Epithelial cell of prostate (primary cell): ENCODE data around the gene CDKN2B.
A peak's percentile ranks its signal among the peaks of the same experiment; 100 is the strongest.
"Not testable (repeated sequence)": the region's sequence is repeated elsewhere in the genome, so short reads cannot be mapped to it uniquely, and the experiment has no call there.

Source experiments
- DNase-seq: peaks from one replicate; pipeline ENCODE4 v3.0.0-alpha.2; 2011; ENCODE audit warnings: low read depth, low spot score
- H3K27ac ChIP-seq: fragments of 450-650 bp; 2 replicates; pipeline ENCODE4 v1.5.1; 2017; ENCODE audit warnings: mild to moderate bottlenecking

The CDKN2B gene

DNA sequence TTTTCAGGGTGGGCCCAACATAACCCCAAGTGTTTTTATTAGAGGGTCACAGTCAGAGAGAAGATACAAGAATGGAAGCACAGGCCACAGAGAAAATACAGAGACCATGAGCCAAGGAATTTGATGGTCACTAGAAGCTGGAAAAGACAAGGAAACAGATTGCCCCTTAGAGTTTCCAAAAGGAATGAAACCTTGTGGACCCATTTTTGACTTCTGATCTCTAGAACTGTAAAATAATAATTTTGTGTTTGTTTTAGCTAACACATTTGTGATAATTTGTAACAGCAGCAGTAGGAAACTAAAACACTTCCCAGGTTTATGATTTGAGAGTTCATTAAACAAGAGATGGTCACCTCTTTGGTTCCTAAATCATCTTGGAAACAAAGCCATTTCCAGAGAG is 36.7 kb downstream of the CDKN2B start:
- H3K27ac ChIP-seq, result no peak overlapping the region
- DNase-seq, result no peak

DNA sequence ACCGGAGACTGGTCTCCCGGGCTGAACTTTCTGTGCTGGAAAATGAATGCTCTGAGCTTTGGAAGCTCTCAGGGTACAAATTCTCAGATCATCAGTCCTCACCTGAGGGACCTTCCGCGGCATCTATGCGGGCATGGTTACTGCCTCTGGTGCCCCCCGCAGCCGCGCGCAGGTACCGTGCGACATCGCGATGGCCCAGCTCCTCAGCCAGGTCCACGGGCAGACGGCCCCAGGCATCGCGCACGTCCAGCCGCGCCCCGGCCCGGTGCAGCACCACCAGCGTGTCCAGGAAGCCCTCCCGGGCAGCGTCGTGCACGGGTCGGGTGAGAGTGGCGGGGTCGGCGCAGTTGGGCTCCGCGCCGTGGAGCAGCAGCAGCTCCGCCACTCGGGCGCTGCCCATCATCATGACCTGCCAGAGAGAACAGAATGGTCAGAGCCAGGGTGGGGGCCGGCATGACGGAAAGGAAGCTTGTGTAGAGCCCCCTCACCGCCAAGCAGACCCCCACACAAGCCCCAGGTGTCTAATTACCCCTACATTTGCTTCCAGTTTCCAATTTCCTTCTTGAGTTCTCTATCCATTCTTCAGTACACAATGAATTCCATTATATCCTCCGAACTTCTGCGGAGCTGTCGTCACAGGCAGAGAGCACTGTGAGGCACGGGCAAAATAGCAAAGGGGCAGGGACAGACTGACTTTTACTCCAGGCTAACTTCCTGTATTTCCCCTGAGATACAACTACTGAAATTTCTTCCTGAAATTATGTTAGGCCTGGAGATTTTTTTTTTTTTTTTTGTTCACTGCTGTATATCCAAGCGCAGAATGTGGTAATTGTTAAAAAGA is 38.1 kb downstream of the CDKN2B start:
- H3K27ac ChIP-seq, result no peak overlapping the region
- no peak for DNase-seq

DNA sequence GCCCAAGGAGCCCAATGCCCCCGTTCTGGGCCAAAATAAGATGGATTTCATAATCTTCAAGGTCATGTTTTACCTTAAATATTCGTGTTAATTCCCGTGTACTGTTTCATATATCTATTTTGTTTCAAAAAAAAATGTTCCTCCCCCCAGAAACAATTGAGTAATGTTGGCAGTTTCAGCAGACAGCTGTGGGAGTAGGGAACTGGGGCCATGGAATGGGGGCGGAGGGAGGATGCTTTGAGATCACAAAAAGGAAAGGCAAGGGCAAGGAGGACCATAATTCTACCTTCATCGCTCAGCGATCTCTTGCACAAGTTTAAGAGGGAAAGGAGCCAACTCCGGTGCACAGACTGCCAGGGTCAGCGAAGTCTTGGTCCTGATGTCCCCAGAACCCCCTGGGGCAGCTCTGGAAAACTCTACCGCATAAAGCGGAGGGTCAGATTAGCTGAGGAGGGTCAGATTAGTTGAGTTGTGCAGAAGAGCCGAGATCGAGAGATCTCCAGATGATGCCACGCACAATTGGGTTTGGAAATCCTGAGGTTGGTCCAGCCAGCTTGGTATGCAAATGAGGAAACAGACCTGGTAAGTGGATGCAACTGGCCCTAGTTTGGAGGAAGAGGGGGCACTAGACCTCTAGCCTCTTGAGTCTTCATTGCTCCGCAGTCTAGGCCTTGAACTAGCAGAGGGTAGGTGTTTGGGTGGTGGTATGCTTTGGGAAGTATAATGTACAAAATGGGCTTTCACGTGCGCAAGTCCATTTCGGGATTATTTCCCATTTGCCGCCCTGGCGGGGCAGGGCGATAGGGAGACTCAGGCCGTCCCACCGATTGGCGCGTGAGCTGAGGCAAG is 38.9 kb downstream of the CDKN2B start:
- H3K27ac ChIP-seq, result no peak overlapping the region
- DNase-seq, result no peak

DNA sequence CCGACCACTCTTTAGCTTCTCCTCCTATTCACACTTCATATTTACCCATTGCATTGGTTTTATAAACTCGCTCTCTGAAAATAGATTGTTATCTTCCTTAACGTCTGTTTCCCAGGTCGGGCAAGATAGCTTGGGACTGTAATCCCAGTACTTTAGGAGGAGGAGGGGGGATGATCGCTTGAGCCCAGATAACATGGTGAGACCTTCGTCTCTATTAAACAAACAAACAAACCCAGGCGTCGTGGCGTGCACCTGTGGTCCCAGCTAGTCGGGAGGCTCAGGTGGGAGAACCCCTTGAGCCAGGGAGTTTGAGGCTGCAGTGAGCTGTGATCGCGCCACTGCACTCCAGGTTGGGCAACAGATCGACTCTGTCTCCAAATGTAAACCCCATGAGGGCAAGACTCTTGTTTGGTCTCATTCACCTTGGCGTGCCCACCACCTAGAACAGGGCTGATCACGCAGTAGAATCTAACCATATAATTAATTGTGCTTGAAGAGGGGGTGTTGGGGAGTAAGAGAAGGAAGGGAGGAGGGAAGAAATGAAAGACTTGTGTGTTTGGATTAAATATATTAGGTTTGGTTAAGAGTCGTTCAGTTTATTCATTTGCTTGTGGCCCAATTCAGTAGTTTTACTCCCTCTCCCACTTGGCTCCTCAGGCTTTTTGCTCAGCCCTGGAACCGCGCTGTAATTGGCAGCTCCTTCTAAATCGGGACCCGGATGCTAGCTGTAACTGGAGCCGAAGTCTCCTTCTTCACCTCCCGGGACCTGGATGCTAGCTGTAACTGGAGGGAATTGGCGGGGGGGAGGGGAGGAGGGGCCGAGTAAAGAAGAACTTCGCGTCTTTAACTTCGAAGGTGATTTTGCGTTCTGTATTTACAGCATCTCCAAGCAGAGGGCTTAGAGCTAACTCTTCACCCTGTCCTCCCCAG is 39.8 kb downstream of the CDKN2B start:
- H3K27ac ChIP-seq, result no peak overlapping the region
- DNase-seq, result no peak

DNA sequence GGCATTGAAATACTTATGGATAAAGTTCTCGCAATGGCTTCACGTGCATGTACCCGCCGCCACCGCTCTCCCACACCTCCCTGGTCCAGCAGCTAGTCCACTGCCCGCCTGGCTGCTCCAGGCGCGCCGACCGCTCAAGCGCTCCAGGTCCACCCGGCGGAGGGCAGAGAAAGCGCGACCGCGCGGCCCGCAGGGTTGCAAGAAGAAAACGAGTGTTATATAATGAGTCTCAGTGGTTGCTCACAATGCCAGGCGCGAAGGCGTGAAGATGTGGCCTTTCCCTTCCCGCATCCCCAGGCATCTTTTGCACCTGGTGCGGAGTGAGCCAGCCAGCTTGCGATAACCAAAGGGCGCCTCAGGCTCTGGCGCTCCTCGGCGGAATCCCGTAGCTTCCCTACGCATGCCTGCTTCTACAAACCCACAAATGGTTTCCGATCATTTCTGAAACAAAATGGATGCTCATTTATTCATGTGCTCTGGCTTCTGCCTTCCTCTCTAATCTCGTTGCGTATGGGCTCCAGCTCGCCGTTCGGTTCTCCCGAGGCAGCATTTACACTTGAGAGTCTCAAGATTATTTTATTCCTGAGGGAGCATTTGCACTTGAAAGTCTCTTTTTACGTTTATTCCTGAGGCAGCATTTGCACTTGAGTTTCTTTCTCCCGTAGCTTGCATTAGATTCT is 40.6 kb downstream of the CDKN2B start:
- DNase-seq, result no peak
- no peak overlapping the region for H3K27ac ChIP-seq

DNA sequence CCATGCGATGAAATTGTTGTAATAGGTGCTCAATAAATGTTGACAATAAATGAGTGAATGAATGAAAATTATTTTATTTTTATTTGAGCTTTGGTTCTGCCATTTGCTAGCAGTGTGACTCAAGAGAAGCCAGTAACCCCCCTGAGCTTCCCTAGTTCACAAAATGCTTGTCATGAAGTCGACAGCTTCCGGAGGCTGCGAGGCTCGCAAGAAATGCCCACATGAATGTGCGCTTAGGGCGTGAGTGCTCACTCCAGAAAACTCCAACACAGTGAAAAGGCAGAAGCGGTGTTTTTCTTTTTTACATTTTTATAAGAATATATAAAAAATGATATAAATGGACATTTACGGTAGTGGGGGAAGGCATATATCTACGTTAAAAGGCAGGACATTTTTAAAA is 41.4 kb downstream of the CDKN2B start:
- H3K27ac ChIP-seq, result no peak overlapping the region
- no peak for DNase-seq

DNA sequence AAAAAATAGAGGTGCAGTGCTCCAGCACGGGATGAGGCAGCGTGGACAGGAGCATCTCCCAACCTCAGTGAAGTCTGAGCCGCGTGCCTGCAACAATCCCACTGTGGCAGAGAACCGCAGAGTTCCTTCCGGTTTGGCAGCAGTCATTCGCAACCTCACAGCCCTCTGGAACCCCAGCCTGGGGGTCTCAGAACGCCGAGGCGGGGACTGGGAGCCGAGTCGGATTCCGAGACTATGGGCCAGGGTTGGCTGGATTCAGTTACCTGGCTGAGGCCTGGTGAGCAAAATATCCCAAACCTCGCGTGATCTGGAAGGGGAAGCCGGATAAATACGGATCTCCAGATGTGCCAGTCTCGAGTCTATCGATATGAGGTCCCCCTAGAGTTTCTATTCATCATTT is 41.9 kb downstream of the CDKN2B start:
- DNase-seq, result no peak
- H3K27ac ChIP-seq, result no peak overlapping the region

DNA sequence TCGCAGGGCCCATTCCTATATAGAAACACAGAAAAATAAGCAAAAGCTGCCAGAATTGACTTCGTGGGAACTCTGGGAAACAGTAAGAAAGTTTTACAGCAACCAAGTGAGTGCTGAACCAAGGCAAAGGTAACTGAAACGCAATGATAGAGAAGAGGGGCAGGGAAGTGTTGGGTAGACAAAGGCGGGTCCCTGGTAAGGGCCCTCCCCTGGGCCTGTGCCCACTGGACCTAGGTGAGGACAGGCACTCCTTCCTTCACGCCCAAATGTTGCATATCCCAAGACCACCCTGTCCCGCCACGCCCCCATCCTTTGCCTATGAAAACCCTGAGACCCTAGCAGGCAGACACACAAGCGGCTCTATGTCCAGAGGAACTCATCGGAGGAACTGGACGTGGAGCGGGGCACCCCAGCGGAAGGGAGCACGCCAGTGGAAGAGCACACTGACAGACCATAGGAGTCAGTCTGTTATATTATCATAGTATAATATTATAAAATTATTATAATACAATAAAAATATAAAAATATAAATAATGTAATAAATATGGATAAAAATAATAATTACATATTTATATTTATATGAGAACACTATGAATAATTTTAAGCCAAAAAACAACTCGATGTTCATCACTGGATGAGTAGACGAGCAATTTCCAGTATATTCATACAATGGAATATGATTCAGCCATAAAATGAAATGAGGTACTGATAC is 42.8 kb downstream of the CDKN2B start:
- H3K27ac ChIP-seq, result no peak overlapping the region
- no peak for DNase-seq

DNA sequence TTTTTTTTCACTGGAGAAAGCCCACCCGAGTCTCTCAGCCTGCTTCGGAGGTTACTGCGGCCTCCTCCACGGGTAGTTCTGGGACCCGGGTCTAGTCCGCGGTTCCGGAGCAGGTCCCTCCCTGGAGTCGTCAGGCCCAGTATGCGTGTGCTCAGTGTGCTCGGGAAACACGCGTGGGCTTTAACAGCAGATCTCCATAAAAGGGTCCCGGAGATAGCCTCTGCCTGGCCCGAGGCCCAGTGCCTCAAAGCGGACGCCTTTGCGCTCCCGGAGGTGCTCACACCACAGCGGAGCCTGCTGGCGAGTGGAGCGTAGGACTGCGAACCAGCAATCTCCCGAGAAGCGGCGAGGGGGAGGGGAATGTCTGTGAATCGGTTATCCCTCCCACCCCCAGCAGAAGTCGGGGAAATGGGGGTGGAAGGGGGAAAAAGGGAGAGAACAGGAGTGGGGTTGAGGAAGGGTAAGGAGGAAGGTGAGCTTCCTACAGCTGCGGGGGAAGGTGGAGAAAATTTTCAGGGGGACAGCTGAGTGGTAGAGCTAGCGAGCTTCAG is 43.6 kb downstream of the CDKN2B start:
- H3K27ac ChIP-seq, result peak overlapping the region; percentile 48
- peak; percentile 24 for DNase-seq

DNA sequence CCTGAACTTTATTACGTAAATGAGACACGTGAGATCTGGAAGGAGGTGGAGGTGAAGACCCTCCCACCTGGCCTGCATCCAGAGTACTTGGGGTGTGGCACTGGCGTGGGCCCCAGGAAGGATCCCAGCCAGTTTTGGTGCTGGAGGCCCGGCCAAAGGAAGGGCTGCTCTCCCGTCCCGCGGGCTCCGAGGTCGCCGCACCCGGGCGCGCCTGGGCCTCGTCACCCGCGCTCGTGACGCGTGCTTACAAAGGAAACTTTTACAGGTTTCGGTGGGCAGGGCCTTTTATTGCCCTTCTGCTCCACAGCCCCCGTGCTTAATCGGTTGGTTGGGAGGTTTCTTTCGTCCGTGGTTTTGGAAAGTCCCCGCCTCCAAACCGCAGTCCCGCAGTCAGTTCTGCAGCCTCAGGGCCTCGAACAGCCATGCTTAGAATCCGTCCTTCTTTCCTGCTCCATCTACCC is 44.1 kb downstream of the CDKN2B start:
- DNase-seq, result peak; percentile 44
- peak overlapping the region; percentile 48 for H3K27ac ChIP-seq

DNA sequence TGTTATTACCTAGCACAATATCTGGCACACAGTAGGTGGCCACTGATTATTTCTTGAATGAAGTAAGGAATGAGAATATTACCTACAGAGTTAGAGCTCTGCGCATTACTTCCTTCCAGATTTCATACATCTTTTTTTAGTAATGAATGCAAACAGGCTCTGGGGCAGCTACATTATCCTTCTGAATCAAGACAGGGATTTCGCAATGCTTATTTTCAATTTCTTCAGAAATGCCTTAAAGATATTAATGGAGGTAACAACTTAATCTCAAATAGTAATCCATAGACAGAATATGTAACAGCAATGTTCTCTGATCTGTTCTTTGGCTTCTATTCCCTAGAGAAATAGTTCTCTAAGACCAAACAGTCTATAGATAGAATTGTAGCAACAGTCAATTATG is 47.5 kb downstream of the CDKN2B start:
- no peak for DNase-seq
- H3K27ac ChIP-seq, result no peak overlapping the region

DNA sequence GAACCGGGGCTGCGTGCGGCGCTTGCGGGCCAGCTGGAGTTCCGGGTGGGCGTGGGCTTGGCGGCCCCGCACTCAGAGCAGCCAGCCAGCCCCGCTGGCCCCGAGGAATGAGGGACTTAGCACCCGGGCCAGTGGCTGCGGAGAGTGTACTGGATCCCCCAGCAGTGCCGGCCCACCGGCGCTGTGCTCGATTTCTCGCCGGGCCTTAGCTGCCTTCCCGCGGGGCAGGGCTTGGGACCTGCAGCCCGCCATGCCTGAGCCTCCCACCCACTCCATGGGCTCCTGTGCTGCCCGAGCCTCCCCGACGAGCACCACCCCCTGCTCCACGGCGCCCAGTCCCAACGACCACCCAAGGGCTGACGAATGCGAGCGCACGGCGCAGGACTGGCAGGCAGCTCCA is 49.8 kb downstream of the CDKN2B start:
- not testable (repeated sequence) for DNase-seq, H3K27ac ChIP-seq

DNA sequence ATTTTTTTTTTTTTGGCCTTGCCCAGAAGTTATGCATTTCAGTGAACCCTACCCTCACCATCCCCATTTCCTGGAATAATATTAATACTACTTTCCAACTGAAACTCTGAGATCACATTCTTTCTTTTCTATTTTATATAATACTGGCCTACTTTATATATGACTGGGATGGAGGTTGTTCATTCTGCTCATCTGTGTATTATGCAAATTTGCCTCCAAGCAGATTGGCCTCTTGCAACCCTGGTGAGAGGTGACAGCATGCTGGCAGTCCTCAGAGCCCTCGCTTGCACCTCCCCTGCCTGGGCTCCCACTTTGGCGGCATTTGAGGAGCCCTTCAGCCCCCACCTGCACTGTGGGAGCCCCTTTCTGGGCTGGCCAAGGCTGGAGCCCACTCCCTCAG is 50.3 kb downstream of the CDKN2B start:
- no peak for DNase-seq
- no peak overlapping the region for H3K27ac ChIP-seq
